Nucleus accumbens (tissue), 56 donors: ENCODE results near the gene DELE1.

ENCODE experiments used
- DNase-seq, 56 donors: peaks; one replicate each; lab custom pipeline; 2025; lab: John Stamatoyannopoulos, UW

The DELE1 gene

GRCh38 chr5:141923448-141924313 lies at the start of gene DELE1:
TSS of gene DELE1 (plus strand) at chr5:141923871. CDS start at chr5:141923942, 71 bp downstream.
- peak; percentile 62 to 98 (median 92) for DNase-seq

DNA sequence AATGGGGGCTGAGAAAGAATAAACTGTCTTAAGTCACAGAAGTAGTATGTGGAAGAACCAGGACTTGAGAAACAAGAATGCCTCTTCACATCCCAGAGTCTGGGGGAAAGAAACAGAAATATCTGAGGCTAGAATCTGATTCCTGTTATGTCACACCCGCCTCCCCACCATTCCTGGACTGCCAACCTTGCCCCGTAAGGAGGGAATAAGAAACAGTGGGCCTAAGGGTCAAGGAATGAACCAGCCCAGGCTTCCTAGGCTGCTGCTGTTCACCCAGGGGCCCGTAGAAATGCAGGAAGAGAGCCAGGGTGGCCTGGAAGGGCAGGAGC lies 49.8 kb upstream of the DELE1 start:
- DNase-seq: no peak

DNA sequence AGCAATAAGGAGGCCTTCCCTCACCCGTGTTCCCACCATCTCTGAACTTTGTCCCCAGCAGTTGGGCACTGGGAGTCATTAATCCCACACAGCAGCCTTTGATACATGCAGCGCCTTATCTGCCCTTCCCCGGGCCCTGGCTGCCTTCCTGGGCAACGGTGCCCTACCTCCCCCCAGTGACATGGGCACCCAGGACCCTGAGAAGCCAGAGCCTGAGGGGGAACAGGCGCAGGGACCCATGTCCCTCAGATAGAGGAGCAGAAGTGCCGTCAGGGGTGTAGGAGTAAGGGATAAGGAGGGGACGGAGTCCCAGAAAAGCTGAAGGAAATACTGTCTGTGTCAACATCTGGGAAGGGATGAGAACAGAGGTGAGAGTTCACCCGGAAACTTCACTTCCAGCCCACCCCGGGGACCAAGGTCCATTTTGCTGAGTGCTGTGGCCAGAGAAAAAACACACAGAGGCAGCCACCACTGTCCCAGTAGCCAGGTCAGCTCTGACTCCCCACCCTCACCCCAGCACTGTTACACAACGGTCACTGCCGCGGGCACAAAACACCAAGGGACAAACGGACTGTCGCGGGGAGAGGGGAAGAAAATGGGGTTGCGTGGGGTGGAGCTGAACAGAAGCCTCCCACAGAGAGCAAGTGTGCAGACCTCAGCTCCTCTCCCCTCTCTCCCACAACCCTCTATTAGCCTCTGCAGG lies 49.3 kb upstream of the DELE1 start:
- DNase-seq: peak in 1 of 56 donors; percentile 17

DNA sequence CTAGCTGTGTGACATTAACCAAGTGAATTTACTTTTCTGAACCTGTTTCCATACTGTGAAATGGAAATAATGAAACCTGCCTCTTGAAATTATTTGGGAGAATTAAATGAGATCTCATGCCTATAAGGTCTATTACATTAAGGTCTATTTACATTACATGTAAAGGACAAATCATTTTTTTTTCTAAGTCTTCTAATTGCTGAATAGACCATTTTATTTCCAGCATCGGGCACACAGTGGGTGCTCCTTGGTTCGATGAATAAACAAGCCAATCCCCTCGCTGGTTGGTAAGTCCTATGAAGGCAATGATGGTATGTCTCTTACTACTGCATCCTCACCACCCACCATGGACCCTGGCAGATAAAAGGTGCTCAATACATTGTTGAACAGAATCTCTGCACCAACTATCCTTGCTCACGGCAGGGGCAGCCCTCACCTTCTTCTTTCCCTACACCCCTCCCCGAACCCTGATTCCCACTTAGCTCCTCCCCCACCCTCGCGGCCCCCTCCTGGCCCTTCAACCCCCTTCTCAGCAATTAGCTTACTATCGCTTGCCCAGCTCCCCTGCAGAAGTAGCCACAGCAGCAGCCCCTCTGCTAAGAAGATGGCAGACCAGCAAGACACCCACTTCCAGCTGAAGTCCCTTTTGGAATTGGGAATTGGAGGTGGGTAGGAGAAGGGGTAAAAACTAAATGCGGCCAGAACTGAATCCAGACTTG lies 48.5 kb upstream of the DELE1 start:
- DNase-seq: no peak

GRCh38 chr5:141875795-141876627 lies 47.7 kb upstream of the DELE1 start:
- DNase-seq: peak in 7 of 56 donors; percentile 25 to 51 (median 33)

- DNase-seq: peak in 7 of 56 donors; percentile 16 to 46 (median 31)
Observed at GRCh38 chr5:141876628-141877355, 46.9 kb upstream of the DELE1 start.

DNA sequence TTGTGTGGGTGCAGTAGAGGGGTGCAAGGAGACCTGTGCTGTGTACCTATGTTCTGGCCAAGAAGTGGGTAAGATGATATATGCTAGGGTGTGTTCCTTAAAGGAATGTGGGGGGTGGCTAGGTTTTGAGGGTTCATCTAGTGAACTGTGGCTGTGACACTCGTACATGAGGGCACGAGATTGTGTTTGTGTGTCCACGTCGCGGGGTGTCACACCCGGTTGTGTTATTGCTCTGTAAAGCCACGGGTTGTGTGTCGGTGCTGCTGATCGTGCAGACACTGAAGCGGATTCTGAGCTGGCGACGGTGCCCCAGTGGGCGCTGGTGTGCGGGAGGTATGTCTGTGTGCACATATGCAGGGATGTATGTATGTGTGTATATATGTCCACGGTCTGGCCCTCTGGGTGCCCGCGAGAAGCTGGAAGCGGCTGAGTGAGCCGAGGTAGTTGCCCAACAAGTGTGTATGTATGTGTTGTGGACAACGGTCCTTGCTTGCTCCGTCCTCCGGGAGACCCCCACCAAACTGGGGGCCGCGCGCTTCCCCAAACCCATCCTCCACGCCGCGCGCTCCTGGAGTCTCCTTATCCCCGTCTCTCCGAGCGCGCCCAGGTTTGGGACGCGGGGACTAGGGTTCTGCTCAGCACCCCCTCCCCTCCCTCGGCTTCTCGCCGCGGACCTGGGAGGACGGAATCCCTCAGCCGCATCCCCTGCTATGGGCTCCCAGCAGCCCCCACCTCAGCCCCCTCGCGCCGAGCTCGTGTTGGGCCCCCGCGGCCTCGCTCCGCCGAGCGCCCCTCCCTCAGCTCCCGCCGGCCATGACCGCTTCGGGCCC lies 46.1 kb upstream of the DELE1 start:
- DNase-seq: peak in 16 of 56 donors; percentile 19 to 61 (median 44)

DNA sequence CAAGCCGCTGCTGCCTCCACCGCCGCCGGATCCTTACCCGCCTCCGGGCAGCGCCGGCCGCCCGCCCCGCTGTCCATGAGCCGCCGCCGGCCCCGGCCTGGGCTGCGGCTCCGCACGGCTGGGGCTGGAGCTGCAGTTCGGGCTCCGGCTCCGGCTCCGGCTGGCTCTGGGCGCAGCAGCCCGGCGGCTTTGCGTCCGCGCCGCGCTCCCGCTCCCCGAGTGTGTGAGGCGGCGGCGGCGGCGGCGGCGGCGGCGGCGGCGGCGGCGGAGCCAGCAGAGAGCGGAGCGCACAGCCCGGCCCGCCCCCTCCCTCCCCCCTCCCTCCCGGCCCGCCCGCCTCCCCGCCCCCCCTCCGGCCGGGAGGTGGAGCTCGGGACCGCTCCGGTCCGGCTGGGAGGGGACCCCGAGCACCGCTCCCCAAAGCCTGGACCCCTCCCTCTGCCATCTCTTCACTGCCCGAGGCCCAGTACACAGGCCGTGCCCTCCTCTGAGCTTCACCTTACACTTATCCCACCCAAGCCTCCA lies 45.4 kb upstream of the DELE1 start, which contains the start of gene PCDH1:
PCDH1 (minus strand) TSS at position 225 of the 525 bp plus-strand sequence; CDS start at position 77, 148 bp downstream.
- DNase-seq: peak in 39 of 56 donors; percentile 32 to 85 (median 71)

DNA sequence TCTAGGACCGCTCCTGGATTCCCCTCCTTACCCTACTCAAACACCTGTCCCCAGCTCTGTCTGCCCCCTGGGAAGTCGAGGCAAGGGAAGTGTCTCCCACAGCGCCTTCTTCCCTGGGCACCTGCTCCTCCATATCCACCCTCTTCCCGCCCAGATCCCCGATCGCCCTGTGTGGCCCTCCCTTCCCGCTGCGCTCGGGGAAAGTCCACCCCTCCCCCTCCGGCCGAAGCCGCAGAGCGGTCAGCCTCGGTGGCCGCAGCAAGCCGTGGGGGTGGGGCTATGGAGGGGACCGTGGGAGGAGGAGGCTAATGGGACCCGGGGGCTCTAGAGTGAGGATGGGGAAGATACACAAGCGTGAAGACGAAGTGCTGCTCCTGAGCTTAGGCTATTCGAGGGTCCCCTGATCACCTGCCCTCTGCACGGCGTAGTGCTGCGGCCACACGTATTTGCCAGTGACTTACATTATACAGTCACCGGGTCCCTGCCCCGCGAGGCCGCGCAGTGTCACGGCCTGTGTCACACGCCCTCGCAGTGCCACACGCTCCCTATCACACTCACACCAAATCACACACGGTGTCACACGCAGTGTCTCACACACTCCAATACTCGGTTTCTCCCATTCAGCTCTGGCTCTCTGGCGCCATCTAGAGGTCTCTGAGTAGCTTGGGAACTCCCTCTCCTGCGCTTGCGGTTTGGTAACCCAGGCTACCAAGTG lies 44.8 kb upstream of the DELE1 start:
- peak; percentile 46 to 98 (median 90) for DNase-seq

DNA sequence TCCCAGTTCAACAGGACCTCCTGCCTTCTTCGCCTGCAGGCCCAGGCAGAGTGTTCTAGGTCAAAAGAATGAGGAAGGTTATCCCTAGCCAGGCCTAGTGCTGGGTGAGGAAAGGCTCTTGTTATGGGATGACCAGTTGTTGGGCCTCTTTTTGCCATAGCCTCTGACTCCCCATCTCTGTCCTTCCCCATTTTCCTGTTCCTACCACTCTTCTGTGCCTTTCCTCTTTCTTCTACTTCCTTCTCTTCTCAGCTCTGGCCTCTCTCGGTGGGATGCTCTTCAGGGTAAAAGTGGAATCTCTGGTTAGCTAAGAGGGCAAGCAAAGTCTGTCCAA lies 44.3 kb upstream of the DELE1 start:
- DNase-seq: no peak

GRCh38 chr5:141879941-141880738 lies 43.5 kb upstream of the DELE1 start:
- peak in 48 of 56 donors; percentile 28 to 82 (median 62) for DNase-seq

GRCh38 chr5:141880961-141881801 lies 42.5 kb upstream of the DELE1 start:
- DNase-seq: peak in 22 of 56 donors; percentile 19 to 74 (median 57)

DNA sequence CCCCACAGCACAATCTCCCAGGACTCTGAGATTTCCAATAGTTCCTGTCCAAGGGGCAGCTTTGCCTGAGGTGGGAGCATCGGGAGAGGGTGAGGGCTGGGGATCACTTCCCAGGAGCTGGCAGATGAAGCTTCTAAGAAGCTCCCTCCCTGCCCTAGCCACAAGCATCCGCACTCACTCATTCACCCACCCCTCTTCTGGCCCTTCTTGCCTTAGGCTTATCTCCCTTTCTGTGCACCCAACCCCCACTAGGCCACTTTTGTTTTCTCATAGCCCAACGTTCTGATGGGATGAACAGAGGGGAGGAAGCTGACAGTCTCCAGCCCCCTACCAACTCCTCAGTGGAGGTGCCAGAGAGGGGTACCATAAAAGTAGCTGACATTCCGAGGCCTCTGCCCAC lies 41.8 kb upstream of the DELE1 start:
- DNase-seq: no peak

GRCh38 chr5:141882594-141883183 lies 41.0 kb upstream of the DELE1 start:
- DNase-seq: peak in 25 of 56 donors; percentile 15 to 59 (median 39)

- DNase-seq: peak in 44 of 56 donors; percentile 24 to 84 (median 57)
Observed at GRCh38 chr5:141883184-141883891, 40.3 kb upstream of the DELE1 start.
